Measurements from ENCODE around the gene IVNS1ABP.

The IVNS1ABP gene

GRCh38 chr1:185288435-185288834 is 28.6 kb downstream of the IVNS1ABP start:
- Histone ChIP-seq H3K4me3 (ENCODE audit: low read depth, low read length) (no peak overlapping the region), H3K9me3 (ENCODE audit: severe bottlenecking) (no peaks in the 10 kb centered on the region), H3K36me3 (no peaks in the 10 kb centered on the region; the same call in 1 of the 2 replicates), H3K27me3 (ENCODE audit: insufficient read depth, low read depth, severe bottlenecking) (no peaks in the 10 kb centered on the region), H3K27ac (no peak overlapping the region)
- DNase-seq = no peak
- no peak for TF ChIP-seq CTCF (IDR thresholded peaks at IDR 0.05; ENCODE audit: low read depth, low read length)

DNA sequence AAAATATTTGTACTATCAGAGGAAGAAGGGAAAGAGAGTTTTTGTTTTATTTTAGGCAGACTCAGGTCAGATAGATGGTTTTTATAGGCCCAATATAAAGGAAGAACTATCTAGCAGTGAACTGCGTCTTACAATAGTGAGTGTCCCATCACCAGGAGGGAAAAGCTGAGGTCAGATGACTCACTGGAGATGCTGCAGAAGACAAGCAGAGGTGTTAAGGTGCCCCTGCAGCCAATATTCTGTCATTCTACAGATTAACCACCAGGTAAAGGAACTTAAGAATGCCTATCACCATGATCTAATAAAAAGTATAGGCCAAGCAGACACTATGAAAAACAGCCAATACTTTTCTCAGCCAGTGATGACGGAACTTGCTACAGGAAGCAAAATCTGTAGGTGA is 29.6 kb downstream of the IVNS1ABP start:
- Histone ChIP-seq H3K4me3 (ENCODE audit: low read depth, low read length) (no peak overlapping the region), H3K27ac (no peak overlapping the region), H3K36me3 (no peaks in the 10 kb centered on the region; the same call in 1 of the 2 replicates), H3K9me3 (ENCODE audit: severe bottlenecking) (no peaks in the 10 kb centered on the region), H3K27me3 (ENCODE audit: insufficient read depth, low read depth, severe bottlenecking) (no peaks in the 10 kb centered on the region)
- no peak for TF ChIP-seq CTCF (IDR thresholded peaks at IDR 0.05; ENCODE audit: low read depth, low read length)
- DNase-seq = no peak

DNA sequence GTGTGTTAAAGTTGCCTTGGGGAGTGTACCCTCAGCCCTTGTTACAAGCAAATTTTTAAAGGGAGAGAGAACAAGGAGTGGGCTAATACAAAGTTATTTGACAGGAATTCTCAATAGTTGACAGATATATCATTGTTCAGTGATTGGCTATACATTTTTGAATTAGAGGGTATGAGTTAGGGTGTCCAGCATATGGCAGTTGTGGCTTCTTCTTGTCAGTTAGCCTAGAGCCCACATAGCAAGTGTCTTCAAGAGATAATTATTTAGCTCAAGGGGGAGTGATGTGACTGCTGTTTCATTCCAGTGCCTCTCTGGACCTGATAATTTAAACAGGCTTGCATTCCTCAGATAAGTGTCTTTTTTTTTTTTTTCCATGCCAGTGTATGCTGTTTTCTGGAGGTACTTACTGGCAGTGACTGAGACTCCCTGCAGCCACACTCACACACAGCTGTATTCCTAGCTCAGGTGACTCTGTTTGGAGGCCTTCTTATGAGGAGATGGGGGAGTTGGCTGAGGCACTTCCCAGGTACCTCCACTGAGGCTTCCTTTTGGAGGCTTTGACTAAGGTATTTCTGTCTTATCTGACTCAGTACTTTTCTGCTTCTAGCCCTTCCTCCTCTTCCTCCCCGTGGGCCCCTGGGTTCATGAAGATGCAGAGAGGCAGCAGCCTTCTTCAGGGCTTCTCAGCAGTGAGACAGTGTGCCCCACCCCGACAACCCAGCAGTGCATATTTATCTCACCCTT is 32.3 kb downstream of the IVNS1ABP start:
- DNase-seq = no peak

DNA sequence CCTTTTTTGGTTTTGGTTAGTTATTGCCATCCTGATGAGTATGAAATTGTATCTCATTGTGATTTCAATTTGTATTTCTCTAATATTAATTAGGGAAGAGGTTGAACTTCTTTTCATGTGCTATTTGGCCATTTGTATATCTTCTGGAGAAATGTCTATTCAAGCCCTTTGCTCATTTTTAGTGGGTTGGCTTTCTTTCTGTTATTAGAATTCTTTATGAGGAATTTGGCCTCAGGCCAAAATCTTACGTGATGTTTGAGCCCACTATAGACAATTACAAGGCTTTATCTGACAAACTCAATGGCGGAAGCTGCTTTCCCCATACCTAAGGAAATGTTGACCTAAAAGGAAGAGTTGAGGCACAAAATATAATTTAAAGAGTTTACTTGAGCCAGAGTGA is 32.9 kb downstream of the IVNS1ABP start:
- H3K27me3 ChIP-seq (ENCODE audit: insufficient read depth, low read depth, severe bottlenecking) = no peaks in the 10 kb centered on the region
- DNase-seq = no peak
- H3K36me3 ChIP-seq = no peaks in the 10 kb centered on the region; the same call in 1 of the 2 replicates
- H3K9me3 ChIP-seq (ENCODE audit: severe bottlenecking) = no peaks in the 10 kb centered on the region
- no peak for TF ChIP-seq CTCF (IDR thresholded peaks at IDR 0.05; ENCODE audit: low read depth, low read length)
- no peak overlapping the region for H3K27ac ChIP-seq
- H3K4me3 ChIP-seq (ENCODE audit: low read depth, low read length) = no peak overlapping the region

More for the DNA sequence above, 32.3 kb downstream of the IVNS1ABP start:
- H3K9me3 ChIP-seq (ENCODE audit: severe bottlenecking) = no peaks in the 10 kb centered on the region
- no peaks in the 10 kb centered on the region for H3K27me3 ChIP-seq (ENCODE audit: insufficient read depth, low read depth, severe bottlenecking)
- no peak overlapping the region for H3K4me3 ChIP-seq (ENCODE audit: low read depth, low read length)
- no peak overlapping the region for H3K27ac ChIP-seq
- no peaks in the 10 kb centered on the region; the same call in 1 of the 2 replicates for H3K36me3 ChIP-seq
- no peak for TF ChIP-seq CTCF (IDR thresholded peaks at IDR 0.05; ENCODE audit: low read depth, low read length)

DNA sequence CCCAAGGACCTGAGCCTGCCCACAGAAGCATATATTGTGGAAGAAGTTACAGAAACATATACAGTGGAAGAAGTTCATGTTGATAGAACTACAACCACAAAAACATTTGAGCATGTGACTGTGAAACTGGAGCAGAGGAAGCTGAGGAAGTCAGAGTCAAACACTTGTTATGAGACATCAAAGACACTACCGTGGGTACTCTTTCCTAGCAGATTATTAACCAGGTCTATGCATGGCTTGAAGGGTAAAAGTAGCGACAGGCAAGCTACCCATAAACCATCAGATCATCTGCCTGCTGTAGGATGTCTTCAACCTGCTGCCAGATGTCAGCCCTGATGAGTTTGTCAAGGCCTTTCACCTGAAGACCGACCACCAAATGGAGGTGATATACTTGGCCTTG is 35.8 kb downstream of the IVNS1ABP start:
- TF ChIP-seq CTCF (IDR thresholded peaks at IDR 0.05; ENCODE audit: low read depth, low read length) = no peak
- H3K27ac ChIP-seq = no peak overlapping the region
- H3K4me3 ChIP-seq (ENCODE audit: low read depth, low read length) = no peak overlapping the region
- H3K9me3 ChIP-seq (ENCODE audit: severe bottlenecking) = no peaks in the 10 kb centered on the region
- H3K36me3 ChIP-seq = no peaks in the 10 kb centered on the region
- DNase-seq = no peak
- H3K27me3 ChIP-seq (ENCODE audit: insufficient read depth, low read depth, severe bottlenecking) = no peaks in the 10 kb centered on the region

DNA sequence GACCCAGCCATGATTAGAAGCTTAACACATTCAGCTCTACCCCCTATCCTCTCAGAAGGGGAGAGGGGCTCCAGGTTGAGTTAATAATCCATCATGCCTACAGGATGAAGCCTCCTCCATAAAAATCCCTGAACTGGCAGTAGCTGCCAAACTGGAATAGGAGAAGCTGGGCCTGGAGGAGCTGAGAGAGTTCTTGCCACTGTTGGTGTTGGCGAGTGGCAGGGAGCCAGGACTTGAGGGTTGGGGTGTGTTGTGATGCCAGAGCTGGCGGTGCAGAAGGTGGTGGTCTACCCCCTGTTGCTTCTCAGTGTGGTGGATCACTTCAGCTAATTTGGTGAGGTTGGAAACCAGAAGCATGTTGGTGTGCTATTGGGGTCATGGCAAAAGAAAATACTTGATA is 36.5 kb downstream of the IVNS1ABP start:
- H3K27ac ChIP-seq = no peak overlapping the region
- no peaks in the 10 kb centered on the region for H3K9me3 ChIP-seq (ENCODE audit: severe bottlenecking)
- no peak overlapping the region for H3K4me3 ChIP-seq (ENCODE audit: low read depth, low read length)
- no peaks in the 10 kb centered on the region for H3K36me3 ChIP-seq
- TF ChIP-seq CTCF (IDR thresholded peaks at IDR 0.05; ENCODE audit: low read depth, low read length) = no peak
- no peaks in the 10 kb centered on the region for H3K27me3 ChIP-seq (ENCODE audit: insufficient read depth, low read depth, severe bottlenecking)
- DNase-seq = no peak

Measured in WERI-Rb-1 (cell line).